ENCODE data around the gene PAX8. TPM values are rescaled to one million over a fixed set of nuclear protein-coding genes. Genes with fewer than 3 reads are reported as not detected.

The PAX8 gene
- total and polyA plus RNA-seq, 7 donors, result 0.41 to 10.8 (median 0.93) TPM; not detected in 1

- intact Hi-C loops (cut with DNase I), result no loop called here
- Histone ChIP-seq H3K4me1 (peaks cover 0 to 11% (median 6%) of the 10 kb centered on the region in 4 donors), H3K36me3 (no peaks in the 10 kb centered on the region), H3K4me3 (no peak overlapping the region), H3K27me3 (no peaks in the 10 kb centered on the region), H3K27ac (no peak overlapping the region), H3K9me3 (no peaks in the 10 kb centered on the region)
- TF ChIP-seq CTCF (IDR thresholded peaks at IDR 0.05) (no peak), POLR2AphosphoS5 (IDR thresholded peaks at IDR 0.05) (no peak), EP300 (IDR thresholded peaks at IDR 0.05) (no peak), POLR2A (IDR thresholded peaks at IDR 0.05) (no peak)
- 83 to 86% methylated on average over 13 of the region's 13 CpGs for WGBS, 2 donors
- no peak for DNase-seq
These were observed 76.2 kb downstream of the PAX8 start for GRCh38 chr2:113202305-113203216.

- DNase-seq, result no peak
- H3K36me3 ChIP-seq, result no peaks in the 10 kb centered on the region
- H3K27me3 ChIP-seq, result no peaks in the 10 kb centered on the region
- WGBS, 2 donors, result 56 to 83% methylated on average over 8 of the region's 8 CpGs
- H3K9me3 ChIP-seq, result no peaks in the 10 kb centered on the region
- TF ChIP-seq CTCF (IDR thresholded peaks at IDR 0.05), result no peak
- TF ChIP-seq POLR2AphosphoS5 (IDR thresholded peaks at IDR 0.05), result no peak
- TF ChIP-seq EP300 (IDR thresholded peaks at IDR 0.05), result no peak
- no peak for TF ChIP-seq POLR2A (IDR thresholded peaks at IDR 0.05)
- no peak overlapping the region for H3K27ac ChIP-seq
- intact Hi-C loops (cut with DNase I), result no loop called here
- H3K4me1 ChIP-seq, result peaks cover 0 to 11% (median 6%) of the 10 kb centered on the region in 4 donors
- no peak overlapping the region for H3K4me3 ChIP-seq
These were observed 77.0 kb downstream of the PAX8 start for GRCh38 chr2:113201496-113202304.

DNA sequence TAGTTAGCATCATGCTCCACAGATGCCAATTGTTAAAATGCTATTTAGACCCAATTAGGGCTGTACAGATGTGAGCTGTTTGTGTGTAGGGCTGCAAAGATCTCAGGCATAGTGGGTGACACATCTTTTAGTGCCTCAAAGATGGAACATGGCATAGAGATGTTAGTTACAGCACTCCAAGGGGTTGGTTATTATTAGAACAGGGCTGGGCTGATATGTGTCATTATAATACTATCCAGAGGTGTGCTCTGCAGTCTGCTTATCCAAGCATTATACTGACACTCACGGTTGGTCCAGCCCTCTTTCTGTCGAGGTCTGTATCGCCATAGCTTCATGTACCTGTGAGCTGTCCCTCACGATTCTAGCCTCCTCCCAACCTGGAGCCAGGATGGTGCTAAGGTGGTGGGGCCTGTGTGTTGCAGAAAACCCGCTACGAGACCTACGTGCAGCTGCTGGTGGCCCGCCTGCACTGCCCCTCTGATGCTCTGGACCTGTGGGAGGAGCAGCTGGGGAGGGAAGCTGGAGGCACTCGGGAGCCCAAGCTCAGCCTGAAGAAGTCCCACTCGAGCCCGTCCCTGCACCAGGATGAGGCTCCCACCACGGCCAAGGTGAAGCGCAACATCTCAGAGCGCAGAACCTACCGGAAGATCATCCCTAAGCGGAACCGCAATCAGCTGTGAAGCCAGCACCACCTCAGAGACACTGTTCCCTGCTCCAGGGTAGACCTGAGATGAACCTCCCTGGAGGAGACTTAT, 77.8 kb downstream of the PAX8 start:
- Histone ChIP-seq H3K4me1 (peaks cover 0 to 11% (median 6%) of the 10 kb centered on the region in 4 donors), H3K4me3 (no peak overlapping the region), H3K27me3 (no peaks in the 10 kb centered on the region), H3K36me3 (no peaks in the 10 kb centered on the region), H3K27ac (no peak overlapping the region), H3K9me3 (no peaks in the 10 kb centered on the region)
- WGBS, 2 donors, result 93% methylated on average over 17 of the region's 17 CpGs
- DNase-seq, result no peak
- intact Hi-C loops (cut with DNase I), result no loop called here
- TF ChIP-seq POLR2AphosphoS5 (IDR thresholded peaks at IDR 0.05) (no peak), EP300 (IDR thresholded peaks at IDR 0.05) (no peak), POLR2A (IDR thresholded peaks at IDR 0.05) (no peak), CTCF (IDR thresholded peaks at IDR 0.05) (no peak)

DNA sequence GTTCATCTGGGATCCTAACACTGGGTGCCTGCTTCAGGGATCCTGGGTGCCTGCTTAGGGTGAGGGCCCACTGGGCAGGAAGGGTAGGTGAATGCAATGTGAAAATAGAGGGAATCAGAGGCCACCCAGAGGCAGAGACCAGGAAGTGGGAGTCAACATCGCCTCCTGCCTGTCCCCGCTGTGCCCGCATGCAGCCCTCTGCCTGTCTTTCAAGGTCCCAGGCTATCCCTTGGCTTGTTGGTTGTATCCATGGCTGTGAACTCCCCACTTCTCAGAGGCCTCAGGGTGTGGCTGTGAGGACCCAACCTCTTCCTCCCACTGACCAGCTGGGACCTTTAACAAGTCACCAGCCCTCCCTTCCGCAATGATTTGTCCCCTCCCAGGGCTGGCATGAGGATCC, 78.5 kb downstream of the PAX8 start:
- Histone ChIP-seq H3K4me3 (no peak overlapping the region), H3K4me1 (peaks cover 0 to 11% (median 6%) of the 10 kb centered on the region in 4 donors), H3K36me3 (no peaks in the 10 kb centered on the region), H3K9me3 (no peaks in the 10 kb centered on the region), H3K27me3 (no peaks in the 10 kb centered on the region), H3K27ac (no peak overlapping the region)
- DNase-seq, result no peak
- TF ChIP-seq EP300 (IDR thresholded peaks at IDR 0.05) (no peak), POLR2AphosphoS5 (IDR thresholded peaks at IDR 0.05) (no peak), POLR2A (IDR thresholded peaks at IDR 0.05) (no peak), CTCF (IDR thresholded peaks at IDR 0.05) (no peak)
- WGBS, 2 donors, result 87 to 95% methylated on average over 4 of the region's 4 CpGs
- intact Hi-C loops (cut with DNase I), result no loop called here
